ENCODE measurements around the gene HERPUD1.

HERPUD1 gene

GRCh38 chr16:56950881-56951771 is 19.2 kb downstream of the HERPUD1 start:
- ATAC-seq (peak; percentile 93), DNase-seq (peak; percentile 74)
- Mint-ChIP-seq H3K4me3 (no peak overlapping the region), H3K9me3 (no peaks in the 10 kb centered on the region), H3K27me3 (no peaks in the 10 kb centered on the region), H3K4me1 (peaks cover 24% of the 10 kb centered on the region), H3K27ac (peak overlapping the region; percentile 10), H3K36me3 (ENCODE audit: low read depth) (peaks cover 6% of the 10 kb centered on the region)

- H3K27me3 Mint-ChIP-seq = no peaks in the 10 kb centered on the region
- DNase-seq (no peak), ATAC-seq (no peak)
- no peaks in the 10 kb centered on the region for H3K9me3 Mint-ChIP-seq
- no peaks in the 10 kb centered on the region for H3K36me3 Mint-ChIP-seq (ENCODE audit: low read depth)
- no peak overlapping the region for H3K4me3 Mint-ChIP-seq
- no peak overlapping the region for H3K27ac Mint-ChIP-seq
- peaks cover 17% of the 10 kb centered on the region for H3K4me1 Mint-ChIP-seq
These were observed 21.1 kb downstream of the HERPUD1 start for GRCh38 chr16:56953006-56953405.

GRCh38 chr16:56956076-56956475 is 24.1 kb downstream of the HERPUD1 start:
- no peaks in the 10 kb centered on the region for H3K9me3 Mint-ChIP-seq
- no peak overlapping the region for H3K4me3 Mint-ChIP-seq
- ATAC-seq = no peak
- peaks cover 8% of the 10 kb centered on the region for H3K4me1 Mint-ChIP-seq
- H3K27me3 Mint-ChIP-seq = no peaks in the 10 kb centered on the region
- no peak overlapping the region for H3K27ac Mint-ChIP-seq
- DNase-seq = no peak
- no peaks in the 10 kb centered on the region for H3K36me3 Mint-ChIP-seq (ENCODE audit: low read depth)

GRCh38 chr16:56956756-56957155 is 24.8 kb downstream of the HERPUD1 start:
- no peak for ATAC-seq
- peaks cover 1% of the 10 kb centered on the region for H3K4me1 Mint-ChIP-seq
- DNase-seq = no peak

GRCh38 chr16:56960681-56961281 is 28.8 kb downstream of the HERPUD1 start:
- Mint-ChIP-seq H3K4me3 (no peak overlapping the region), H3K36me3 (ENCODE audit: low read depth) (no peaks in the 10 kb centered on the region), H3K4me1 (peaks cover 16% of the 10 kb centered on the region), H3K27ac (no peak overlapping the region), H3K9me3 (no peaks in the 10 kb centered on the region), H3K27me3 (no peaks in the 10 kb centered on the region)
- DNase-seq = no peak
- no peak for ATAC-seq

More at GRCh38 chr16:56956756-56957155, 24.8 kb downstream of the HERPUD1 start:
- Mint-ChIP-seq H3K4me3 (no peak overlapping the region), H3K36me3 (ENCODE audit: low read depth) (no peaks in the 10 kb centered on the region), H3K27me3 (no peaks in the 10 kb centered on the region), H3K27ac (no peak overlapping the region), H3K9me3 (no peaks in the 10 kb centered on the region)

- ATAC-seq = no peak
- Mint-ChIP-seq H3K4me3 (no peak overlapping the region), H3K4me1 (peaks cover 21% of the 10 kb centered on the region)
These were observed 29.4 kb downstream of the HERPUD1 start for GRCh38 chr16:56961386-56961785.

GRCh38 chr16:56961851-56962281 is 29.9 kb downstream of the HERPUD1 start, which contains the start of gene CETP:
CETP (plus strand) TSS chr16:56961950; CDS start chr16:56961980, 30 bp downstream.
- Mint-ChIP-seq H3K4me3 (no peak within 1 kb of the TSS), H3K9me3 (no peaks in the 10 kb centered on the region), H3K36me3 (ENCODE audit: low read depth) (no peaks in the 10 kb centered on the region), H3K27ac (no peak within 1 kb of the TSS), H3K4me1 (peaks cover 21% of the 10 kb centered on the region), H3K27me3 (no peaks in the 10 kb centered on the region)
- DNase-seq (no peak), ATAC-seq (no peak)

More at GRCh38 chr16:56961386-56961785, 29.4 kb downstream of the HERPUD1 start:
- DNase-seq = no peak
- Mint-ChIP-seq H3K27ac (no peak overlapping the region), H3K27me3 (no peaks in the 10 kb centered on the region), H3K36me3 (ENCODE audit: low read depth) (no peaks in the 10 kb centered on the region), H3K9me3 (no peaks in the 10 kb centered on the region)

- peak; percentile 99 for DNase-seq
- Mint-ChIP-seq H3K4me3 (no peak overlapping the region), H3K4me1 (peaks cover 21% of the 10 kb centered on the region), H3K27me3 (no peaks in the 10 kb centered on the region), H3K36me3 (ENCODE audit: low read depth) (no peaks in the 10 kb centered on the region), H3K9me3 (no peaks in the 10 kb centered on the region), H3K27ac (peak overlapping the region; percentile 86)
- ATAC-seq = peak; percentile 87
These were observed 32.6 kb downstream of the HERPUD1 start for GRCh38 chr16:56964243-56965148.

GRCh38 chr16:56965149-56966092 is 33.5 kb downstream of the HERPUD1 start:
- Mint-ChIP-seq H3K4me1 (peaks cover 21% of the 10 kb centered on the region), H3K9me3 (no peaks in the 10 kb centered on the region), H3K27me3 (no peaks in the 10 kb centered on the region), H3K36me3 (ENCODE audit: low read depth) (no peaks in the 10 kb centered on the region), H3K4me3 (peak overlapping the region; percentile 34), H3K27ac (peak overlapping the region; percentile 86)
- ATAC-seq (no peak), DNase-seq (no peak)

- Mint-ChIP-seq H3K36me3 (ENCODE audit: low read depth) (no peaks in the 10 kb centered on the region), H3K27me3 (no peaks in the 10 kb centered on the region), H3K4me1 (peaks cover 22% of the 10 kb centered on the region), H3K4me3 (no peak overlapping the region), H3K9me3 (no peaks in the 10 kb centered on the region), H3K27ac (peak overlapping the region; percentile 86)
- DNase-seq (no peak), ATAC-seq (no peak)
These were observed 34.1 kb downstream of the HERPUD1 start for GRCh38 chr16:56966093-56966475.

- ATAC-seq (no peak), DNase-seq (no peak)
- H3K4me3 Mint-ChIP-seq = no peak overlapping the region
- H3K9me3 Mint-ChIP-seq = no peaks in the 10 kb centered on the region
- H3K27ac Mint-ChIP-seq = no peak overlapping the region
- no peaks in the 10 kb centered on the region for H3K27me3 Mint-ChIP-seq
- H3K4me1 Mint-ChIP-seq = peaks cover 27% of the 10 kb centered on the region
- no peaks in the 10 kb centered on the region for H3K36me3 Mint-ChIP-seq (ENCODE audit: low read depth)
These were observed 35.8 kb downstream of the HERPUD1 start for GRCh38 chr16:56967733-56968132.

- no peaks in the 10 kb centered on the region for H3K9me3 Mint-ChIP-seq
- peaks cover 37% of the 10 kb centered on the region for H3K4me1 Mint-ChIP-seq
- no peaks in the 10 kb centered on the region for H3K36me3 Mint-ChIP-seq (ENCODE audit: low read depth)
- no peaks in the 10 kb centered on the region for H3K27me3 Mint-ChIP-seq
- no peak overlapping the region for H3K27ac Mint-ChIP-seq
- ATAC-seq (no peak), DNase-seq (no peak)
- no peak overlapping the region for H3K4me3 Mint-ChIP-seq
These were observed 37.8 kb downstream of the HERPUD1 start for GRCh38 chr16:56969769-56970168.

GRCh38 chr16:56970934-56971767 is 39.2 kb downstream of the HERPUD1 start:
- DNase-seq (no peak), ATAC-seq (peak; percentile 29)
- H3K36me3 Mint-ChIP-seq (ENCODE audit: low read depth) = no peaks in the 10 kb centered on the region
- H3K27ac Mint-ChIP-seq = peak overlapping the region; percentile 72
- H3K9me3 Mint-ChIP-seq = no peaks in the 10 kb centered on the region
- H3K4me3 Mint-ChIP-seq = no peak overlapping the region
- H3K4me1 Mint-ChIP-seq = peaks cover 37% of the 10 kb centered on the region
- H3K27me3 Mint-ChIP-seq = no peaks in the 10 kb centered on the region
